Measurements from ENCODE around the gene DUSP12.

Gene DUSP12

DNA sequence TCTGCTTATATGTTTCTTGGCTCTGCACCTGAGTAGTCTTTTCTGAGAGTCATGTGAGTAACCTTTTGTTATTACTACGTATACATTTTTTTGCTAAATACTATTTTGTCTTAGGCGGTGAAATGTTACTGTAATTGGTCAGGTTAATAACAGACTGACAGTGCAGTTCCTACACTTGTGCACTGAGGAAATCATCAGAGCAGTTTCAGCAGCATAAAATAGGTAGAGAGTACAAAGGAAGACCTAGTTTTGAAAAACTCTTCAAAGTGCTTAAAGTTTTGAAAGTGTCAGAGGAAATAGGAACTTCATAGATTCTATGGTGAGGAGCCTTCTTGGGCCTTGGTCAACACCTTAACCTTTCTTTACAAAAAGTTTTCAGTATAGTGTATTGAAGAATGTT lies 27.7 kb downstream of the DUSP12 start:
- DNase-seq: no peak
- Mint-ChIP-seq H3K4me3 (no peak overlapping the region), H3K4me1 (no peaks in the 10 kb centered on the region), H3K27me3 (no peaks in the 10 kb centered on the region), H3K9me3 (no peaks in the 10 kb centered on the region), H3K27ac (no peak overlapping the region)
- ATAC-seq: no peak

- Mint-ChIP-seq H3K27me3 (no peaks in the 10 kb centered on the region), H3K4me3 (no peak overlapping the region), H3K4me1 (no peaks in the 10 kb centered on the region), H3K9me3 (no peaks in the 10 kb centered on the region), H3K27ac (no peak overlapping the region)
- DNase-seq: no peak
- no peak for ATAC-seq
These were observed 28.9 kb downstream of the DUSP12 start for GRCh38 chr1:161778522-161778921.

DNA sequence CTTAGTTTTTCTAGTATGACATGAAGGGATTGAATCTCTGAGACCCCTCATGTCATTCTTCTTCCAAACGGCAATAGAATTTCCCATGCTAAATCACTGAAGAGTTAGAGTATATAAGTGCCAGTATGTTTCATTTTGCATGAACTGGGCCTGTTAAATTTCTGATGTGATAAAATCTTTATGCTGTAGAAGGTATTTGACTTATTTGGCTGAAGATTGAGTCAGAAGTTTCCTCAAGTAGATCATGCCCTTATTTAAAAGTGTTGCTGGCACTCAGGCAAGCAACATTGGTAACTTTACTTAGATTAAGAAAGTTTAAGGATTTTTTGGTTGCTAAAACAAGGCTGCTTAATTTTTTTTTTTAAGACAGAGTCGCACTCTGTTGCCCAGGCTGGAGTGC lies 29.8 kb downstream of the DUSP12 start:
- Mint-ChIP-seq H3K4me3 (no peak overlapping the region), H3K4me1 (no peaks in the 10 kb centered on the region), H3K27ac (no peak overlapping the region), H3K9me3 (no peaks in the 10 kb centered on the region), H3K27me3 (no peaks in the 10 kb centered on the region)
- ATAC-seq: no peak
- DNase-seq: no peak

- DNase-seq: no peak
- no peak overlapping the region for H3K27ac Mint-ChIP-seq
- no peaks in the 10 kb centered on the region for H3K27me3 Mint-ChIP-seq
- ATAC-seq: no peak
- no peaks in the 10 kb centered on the region for H3K4me1 Mint-ChIP-seq
- no peaks in the 10 kb centered on the region for H3K9me3 Mint-ChIP-seq
- no peak overlapping the region for H3K4me3 Mint-ChIP-seq
These were observed 32.4 kb downstream of the DUSP12 start for GRCh38 chr1:161781995-161782394.

GRCh38 chr1:161782886-161783285 lies 33.3 kb downstream of the DUSP12 start:
- Mint-ChIP-seq H3K9me3 (no peaks in the 10 kb centered on the region), H3K4me1 (no peaks in the 10 kb centered on the region), H3K27ac (no peak overlapping the region), H3K4me3 (no peak overlapping the region), H3K27me3 (no peaks in the 10 kb centered on the region)
- ATAC-seq (peak; percentile 60), DNase-seq (no peak)

GRCh38 chr1:161784968-161785367 lies 35.4 kb downstream of the DUSP12 start:
- DNase-seq (no peak), ATAC-seq (no peak)
- Mint-ChIP-seq H3K27ac (peak overlapping the region in 1 of 2 donors; percentile 8), H3K9me3 (no peaks in the 10 kb centered on the region), H3K4me1 (no peaks in the 10 kb centered on the region), H3K27me3 (no peaks in the 10 kb centered on the region), H3K4me3 (no peak overlapping the region)

DNA sequence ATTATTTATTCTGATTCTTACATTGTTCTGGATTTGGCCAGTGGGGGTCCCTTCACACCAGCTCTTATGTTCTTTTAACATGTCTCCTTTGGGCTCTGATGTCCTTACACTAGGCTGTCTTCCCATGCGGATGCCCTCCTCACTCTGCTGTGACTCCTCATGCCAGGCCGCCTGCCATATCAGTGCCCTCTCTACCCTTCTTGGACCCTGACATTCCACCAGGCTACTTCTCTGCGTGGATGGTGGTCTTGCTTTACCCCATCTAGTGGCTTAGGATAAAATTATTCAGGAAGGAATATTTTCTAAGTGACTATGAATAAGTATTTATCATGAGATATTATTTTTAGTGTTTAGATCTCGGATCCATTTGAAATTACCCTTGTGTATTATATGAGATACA lies 37.8 kb downstream of the DUSP12 start:
- Mint-ChIP-seq H3K27ac (no peak overlapping the region), H3K27me3 (no peaks in the 10 kb centered on the region), H3K4me3 (no peak overlapping the region), H3K9me3 (no peaks in the 10 kb centered on the region), H3K4me1 (no peaks in the 10 kb centered on the region)
- ATAC-seq: no peak
- DNase-seq: no peak

DNA sequence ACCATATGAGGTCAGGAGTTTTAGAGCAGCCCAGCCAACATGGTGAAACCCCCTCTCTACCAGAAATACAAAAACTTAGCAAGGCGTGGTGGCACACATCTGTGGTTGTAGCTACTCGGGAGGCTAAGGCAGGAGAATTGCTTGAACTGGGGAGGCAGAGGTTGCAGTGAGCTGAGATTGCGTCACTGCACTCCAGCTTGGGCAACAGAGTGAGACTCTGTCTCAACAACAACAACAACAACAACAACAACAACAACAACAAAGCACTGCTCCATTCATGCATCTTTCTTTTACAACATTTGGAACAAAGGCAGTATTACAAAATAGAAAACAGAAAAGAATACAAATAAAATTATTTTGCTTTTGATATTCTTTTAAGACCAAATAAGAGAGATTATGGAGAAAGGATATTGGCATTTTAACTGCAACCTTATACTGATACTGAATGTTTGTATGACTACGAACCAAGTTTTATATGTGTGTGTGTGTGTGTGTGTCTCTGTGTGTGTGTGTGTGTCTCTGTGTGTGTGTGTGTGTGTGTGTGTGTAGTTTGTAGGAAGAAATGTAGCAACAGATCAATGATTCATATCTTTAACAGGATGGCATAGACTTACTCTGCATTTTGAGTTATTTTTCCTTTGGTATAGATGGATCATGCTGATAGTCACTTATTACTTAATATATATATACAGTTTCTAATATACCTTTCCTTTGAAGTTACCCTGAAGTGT lies 41.2 kb downstream of the DUSP12 start:
- no peaks in the 10 kb centered on the region for H3K27me3 Mint-ChIP-seq
- no peaks in the 10 kb centered on the region for H3K9me3 Mint-ChIP-seq
- no peak overlapping the region for H3K4me3 Mint-ChIP-seq
- no peak overlapping the region for H3K27ac Mint-ChIP-seq
- DNase-seq (no peak), ATAC-seq (no peak)
- H3K4me1 Mint-ChIP-seq: no peaks in the 10 kb centered on the region

DNA sequence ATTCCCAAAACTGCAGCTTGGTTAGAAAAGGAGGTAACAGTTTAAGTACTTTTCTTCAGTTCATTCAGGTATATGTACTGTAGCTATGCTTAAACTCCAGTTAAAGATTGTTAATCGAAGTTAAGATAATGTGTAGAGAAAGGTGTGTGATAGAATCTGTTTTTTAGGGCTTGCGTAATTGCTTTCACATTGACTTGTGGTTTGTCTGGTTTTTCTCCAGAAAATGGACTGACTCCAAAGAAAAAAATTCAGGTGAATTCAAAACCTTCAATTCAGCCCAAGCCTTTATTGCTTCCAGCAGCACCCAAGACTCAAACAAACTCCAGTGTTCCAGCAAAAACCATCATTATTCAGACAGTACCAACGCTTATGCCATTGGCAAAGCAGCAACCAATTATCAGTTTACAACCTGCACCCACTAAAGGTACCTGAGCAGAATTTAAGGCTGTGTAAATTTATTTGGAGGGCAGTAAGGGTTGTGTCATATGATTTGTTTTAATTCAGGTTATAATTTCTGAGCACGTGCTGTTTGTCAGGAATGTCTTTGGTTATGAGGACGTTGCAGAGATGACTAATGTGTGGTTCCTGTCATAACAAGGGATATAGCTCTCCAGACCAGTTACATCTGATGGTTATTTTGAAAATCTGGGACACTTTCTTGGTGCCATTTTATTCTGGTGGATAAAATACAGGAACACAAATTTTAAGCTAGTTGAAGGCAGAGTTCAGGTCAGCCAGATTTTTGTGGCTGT lies 42.5 kb downstream of the DUSP12 start:
- Mint-ChIP-seq H3K27me3 (no peaks in the 10 kb centered on the region), H3K9me3 (no peaks in the 10 kb centered on the region), H3K4me1 (no peaks in the 10 kb centered on the region), H3K27ac (peak overlapping the region in 1 of 2 donors; percentile 40), H3K4me3 (no peak overlapping the region)
- ATAC-seq: no peak
- no peak for DNase-seq

GRCh38 chr1:161792740-161793139 lies 43.2 kb downstream of the DUSP12 start:
- Mint-ChIP-seq H3K4me3 (no peak overlapping the region), H3K4me1 (no peaks in the 10 kb centered on the region), H3K27ac (no peak overlapping the region), H3K27me3 (no peaks in the 10 kb centered on the region), H3K9me3 (no peaks in the 10 kb centered on the region)
- ATAC-seq (peak; percentile 87), DNase-seq (no peak)

DNA sequence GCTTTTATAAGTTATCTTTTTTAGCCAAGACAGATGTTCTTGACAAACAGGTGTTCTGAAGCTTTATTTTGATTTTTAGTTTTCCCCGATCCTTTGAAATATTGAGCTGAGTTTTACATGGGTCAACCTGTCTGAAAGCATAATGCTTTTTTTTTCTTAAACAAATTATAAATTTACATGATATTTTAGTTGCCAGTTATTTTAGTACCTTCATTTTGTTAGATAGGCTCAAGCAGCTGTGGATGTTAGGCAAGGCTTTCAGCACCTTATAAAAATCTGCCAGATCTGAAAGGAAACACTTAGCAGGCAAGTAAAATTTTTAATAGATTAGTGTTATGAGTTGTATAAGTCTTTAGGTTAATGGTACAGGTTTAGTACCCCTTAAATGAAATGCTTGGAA lies 50.2 kb downstream of the DUSP12 start:
- Mint-ChIP-seq H3K27ac (peak overlapping the region; percentile 24 to 33), H3K4me3 (no peak overlapping the region), H3K9me3 (no peaks in the 10 kb centered on the region), H3K27me3 (no peaks in the 10 kb centered on the region), H3K4me1 (no peaks in the 10 kb centered on the region)
- DNase-seq: no peak
- no peak for ATAC-seq

DNA sequence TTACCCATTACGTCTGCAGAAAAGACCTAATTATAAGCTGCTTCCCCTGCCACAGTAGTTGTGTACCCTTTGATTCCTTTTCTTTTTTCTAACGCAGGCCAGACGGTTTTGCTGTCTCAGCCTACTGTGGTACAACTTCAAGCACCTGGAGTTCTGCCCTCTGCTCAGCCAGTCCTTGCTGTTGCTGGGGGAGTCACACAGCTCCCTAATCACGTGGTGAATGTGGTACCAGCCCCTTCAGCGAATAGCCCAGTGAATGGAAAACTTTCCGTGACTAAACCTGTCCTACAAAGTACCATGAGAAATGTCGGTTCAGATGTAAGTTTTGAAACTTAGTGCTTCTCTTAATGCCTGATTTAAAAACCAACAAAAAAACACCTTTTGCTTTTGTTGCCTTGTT lies 52.4 kb downstream of the DUSP12 start:
- Mint-ChIP-seq H3K27me3 (no peaks in the 10 kb centered on the region), H3K27ac (no peak overlapping the region)
- ATAC-seq: no peak

DNA sequence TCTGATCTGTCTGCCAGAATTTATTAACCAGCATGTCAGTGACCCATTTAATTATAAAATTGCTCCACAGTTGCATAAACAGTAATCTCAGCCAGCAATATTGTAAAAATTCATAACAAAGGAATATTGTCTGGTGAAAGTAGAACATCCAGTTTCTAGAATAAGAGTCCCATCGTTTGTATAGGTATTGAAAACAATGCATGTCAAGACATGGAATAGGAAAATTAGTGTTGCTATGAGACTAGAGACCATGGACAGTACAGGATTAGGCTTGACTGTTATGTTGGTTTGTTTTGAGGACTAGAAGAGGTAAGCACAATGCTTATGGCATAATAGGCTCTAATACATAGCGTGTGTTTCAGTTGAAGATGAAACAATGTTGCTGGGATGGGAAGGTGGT lies 53.6 kb downstream of the DUSP12 start:
- ATAC-seq (no peak), DNase-seq (no peak)
- H3K4me1 Mint-ChIP-seq: peaks cover 6% of the 10 kb centered on the region
- H3K4me3 Mint-ChIP-seq: no peak overlapping the region
- H3K27ac Mint-ChIP-seq: no peak overlapping the region
- no peaks in the 10 kb centered on the region for H3K27me3 Mint-ChIP-seq
- H3K9me3 Mint-ChIP-seq: no peaks in the 10 kb centered on the region

More for the DNA sequence above, 52.4 kb downstream of the DUSP12 start:
- Mint-ChIP-seq H3K9me3 (no peaks in the 10 kb centered on the region), H3K4me3 (no peak overlapping the region), H3K4me1 (peaks cover 6% of the 10 kb centered on the region)
- DNase-seq: no peak

- ATAC-seq: no peak
- peaks cover 6% of the 10 kb centered on the region for H3K4me1 Mint-ChIP-seq
- peaks cover 0 to 9% of the 10 kb centered on the region in 2 donors for H3K9me3 Mint-ChIP-seq
- H3K27me3 Mint-ChIP-seq: no peaks in the 10 kb centered on the region
- no peak overlapping the region for H3K4me3 Mint-ChIP-seq
- DNase-seq: no peak
- H3K27ac Mint-ChIP-seq: no peak overlapping the region
These were observed 56.0 kb downstream of the DUSP12 start for GRCh38 chr1:161805399-161806197.

Measured in stimulated activated naive CD8-positive, alpha-beta T cell treated with anti-CD3 and anti-CD28 coated beads, Interleukin-15, amount 100 ng/mL, for 72 hours (primary cell).